ENCODE results near the gene PCNX3. TPM values are rescaled to one million over a fixed set of nuclear protein-coding genes. Genes with fewer than 3 reads are reported as not detected.

Gene PCNX3
- total RNA-seq, 2 experiments from 2014 or later: 40.9 to 42.6 TPM

DNA sequence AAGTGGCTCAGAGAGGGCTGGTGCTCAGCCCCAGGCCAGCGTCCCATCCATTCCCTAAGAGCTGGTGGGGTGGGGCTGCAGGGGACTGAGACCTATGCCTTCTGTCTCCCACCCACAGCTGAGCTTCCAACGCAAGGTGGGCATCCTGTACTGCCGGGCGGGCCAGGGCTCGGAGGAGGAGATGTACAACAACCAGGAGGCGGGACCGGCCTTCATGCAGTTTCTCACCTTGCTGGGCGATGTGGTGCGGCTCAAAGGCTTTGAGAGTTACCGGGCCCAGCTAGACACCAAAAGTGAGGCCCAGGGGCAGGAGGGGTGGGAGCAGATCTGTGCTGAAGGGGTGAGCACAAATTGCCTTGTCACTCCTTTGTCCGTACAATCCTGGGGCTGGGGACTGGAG lies 29.3 kb downstream of the PCNX3 start:
- no peak overlapping the region for H3K4me3 Mint-ChIP-seq
- no peaks in the 10 kb centered on the region for H3K27me3 Mint-ChIP-seq
- H3K9me3 Mint-ChIP-seq: no peaks in the 10 kb centered on the region
- H3K36me3 Mint-ChIP-seq: peaks cover 16% of the 10 kb centered on the region
- no peak for DNase-seq
- H3K27ac Mint-ChIP-seq: no peak overlapping the region
- H3K4me1 Mint-ChIP-seq: peaks cover 26% of the 10 kb centered on the region

DNA sequence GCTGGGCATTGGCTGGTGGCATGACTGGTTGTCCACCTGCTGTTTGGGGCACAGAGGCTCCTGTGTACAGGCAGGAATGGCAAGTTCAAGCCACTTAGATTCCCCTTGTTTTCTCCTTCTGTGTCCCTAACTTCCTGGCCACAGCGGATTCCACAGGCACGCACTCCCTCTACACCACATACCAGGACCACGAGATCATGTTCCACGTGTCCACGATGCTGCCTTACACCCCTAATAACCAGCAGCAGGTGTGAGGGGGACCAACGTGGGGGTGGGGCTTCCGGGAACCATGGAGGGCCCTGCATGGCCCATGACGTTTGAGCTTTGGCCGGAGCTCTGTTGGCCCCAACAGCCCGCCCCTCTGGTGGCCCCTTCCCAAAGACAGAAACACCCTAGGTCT lies 30.1 kb downstream of the PCNX3 start:
- H3K4me3 Mint-ChIP-seq: no peak overlapping the region
- H3K36me3 Mint-ChIP-seq: peaks cover 15% of the 10 kb centered on the region
- H3K9me3 Mint-ChIP-seq: no peaks in the 10 kb centered on the region
- no peaks in the 10 kb centered on the region for H3K27me3 Mint-ChIP-seq
- no peak for DNase-seq
- H3K27ac Mint-ChIP-seq: no peak overlapping the region
- peaks cover 22% of the 10 kb centered on the region for H3K4me1 Mint-ChIP-seq

- Mint-ChIP-seq H3K27me3 (no peaks in the 10 kb centered on the region), H3K4me3 (no peak overlapping the region), H3K4me1 (peaks cover 24% of the 10 kb centered on the region), H3K36me3 (peaks cover 12% of the 10 kb centered on the region), H3K27ac (no peak overlapping the region), H3K9me3 (no peaks in the 10 kb centered on the region)
- no peak for DNase-seq
Measured at GRCh38 chr11:65646288-65646957, 30.8 kb downstream of the PCNX3 start.

GRCh38 chr11:65646958-65647701 lies 31.6 kb downstream of the PCNX3 start:
- Mint-ChIP-seq H3K9me3 (no peaks in the 10 kb centered on the region), H3K27ac (no peak overlapping the region), H3K36me3 (peaks cover 8% of the 10 kb centered on the region), H3K4me3 (no peak overlapping the region), H3K4me1 (peaks cover 25% of the 10 kb centered on the region), H3K27me3 (no peaks in the 10 kb centered on the region)
- no peak for DNase-seq

DNA sequence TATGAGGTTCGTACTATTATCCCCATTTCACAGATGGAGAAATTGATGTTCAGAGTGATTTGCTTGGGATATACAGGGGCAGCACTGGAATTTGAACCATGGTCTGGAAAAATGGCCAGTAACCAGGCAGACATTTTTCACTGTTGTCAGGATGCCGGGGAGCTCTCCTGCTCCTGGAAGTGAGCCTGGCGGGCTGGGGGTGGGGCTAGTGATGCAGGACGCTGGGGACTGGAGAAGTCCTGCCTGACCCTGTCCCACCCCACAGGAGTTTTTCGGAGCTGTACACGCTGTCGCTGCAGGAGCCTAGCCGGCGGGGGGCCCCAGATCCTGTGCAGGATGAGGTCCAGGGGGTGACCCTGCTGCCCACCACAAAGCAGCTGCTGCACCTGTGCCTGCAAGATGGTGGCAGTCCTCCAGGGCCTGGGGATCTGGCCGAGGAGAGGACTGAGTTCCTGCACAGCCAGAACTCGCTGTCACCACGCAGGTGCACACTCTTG lies 33.5 kb downstream of the PCNX3 start:
- H3K36me3 Mint-ChIP-seq: peaks cover 10% of the 10 kb centered on the region
- no peaks in the 10 kb centered on the region for H3K27me3 Mint-ChIP-seq
- no peaks in the 10 kb centered on the region for H3K9me3 Mint-ChIP-seq
- no peak overlapping the region for H3K4me3 Mint-ChIP-seq
- no peak overlapping the region for H3K27ac Mint-ChIP-seq
- no peak for DNase-seq
- H3K4me1 Mint-ChIP-seq: peaks cover 28% of the 10 kb centered on the region

DNA sequence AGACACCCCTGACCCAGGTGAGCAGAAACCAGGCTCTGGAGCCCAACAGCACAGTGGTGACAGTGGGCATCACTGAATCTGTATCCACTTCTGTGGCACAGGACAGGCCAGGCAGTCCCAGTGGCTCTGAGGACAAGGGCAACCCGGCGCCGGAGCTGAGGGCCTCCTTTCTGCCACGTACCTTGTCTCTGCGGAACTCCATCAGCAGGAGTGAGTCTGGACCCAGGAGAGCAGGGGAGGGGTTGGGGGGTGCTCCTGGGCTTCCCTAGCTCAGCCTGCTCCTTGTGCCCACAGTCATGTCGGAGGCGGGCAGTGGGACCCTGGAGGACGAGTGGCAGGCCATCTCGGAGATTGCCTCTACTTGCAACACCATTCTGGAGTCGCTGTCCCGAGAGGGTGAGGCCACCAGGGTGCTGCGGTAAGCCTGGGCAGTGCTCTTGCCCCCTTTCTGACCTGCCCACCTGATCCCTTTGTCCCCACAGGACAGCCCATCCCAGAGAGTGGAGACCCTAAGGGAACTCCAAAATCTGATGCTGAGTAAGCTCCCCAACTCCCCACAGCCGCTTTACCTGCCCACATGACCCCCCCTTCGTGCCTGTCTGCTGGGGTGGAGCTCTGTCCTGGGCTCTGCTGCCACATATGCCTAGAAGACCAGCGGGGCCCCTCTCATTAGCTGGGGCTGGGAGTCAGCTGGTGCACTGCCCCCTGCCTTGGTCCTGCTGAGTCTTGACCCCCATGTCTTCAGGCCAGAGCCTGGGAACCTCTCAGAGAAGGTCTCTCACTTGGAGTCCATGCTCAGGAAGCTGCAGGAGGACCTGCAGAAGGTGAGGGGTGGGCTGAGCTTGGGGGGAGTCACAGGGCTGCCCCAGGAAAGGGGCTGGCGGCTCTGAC lies 34.3 kb downstream of the PCNX3 start:
- Mint-ChIP-seq H3K27ac (no peak overlapping the region), H3K4me3 (no peak overlapping the region), H3K9me3 (no peaks in the 10 kb centered on the region), H3K27me3 (no peaks in the 10 kb centered on the region), H3K36me3 (peaks cover 10% of the 10 kb centered on the region), H3K4me1 (peaks cover 27% of the 10 kb centered on the region)
- DNase-seq: no peak

- no peaks in the 10 kb centered on the region for H3K9me3 Mint-ChIP-seq
- H3K4me3 Mint-ChIP-seq: no peak overlapping the region
- no peaks in the 10 kb centered on the region for H3K27me3 Mint-ChIP-seq
- no peak overlapping the region for H3K27ac Mint-ChIP-seq
- H3K4me1 Mint-ChIP-seq: peaks cover 31% of the 10 kb centered on the region
- H3K36me3 Mint-ChIP-seq: peaks cover 13% of the 10 kb centered on the region
- no peak for DNase-seq
Measured at GRCh38 chr11:65650547-65651338, 35.2 kb downstream of the PCNX3 start.

DNA sequence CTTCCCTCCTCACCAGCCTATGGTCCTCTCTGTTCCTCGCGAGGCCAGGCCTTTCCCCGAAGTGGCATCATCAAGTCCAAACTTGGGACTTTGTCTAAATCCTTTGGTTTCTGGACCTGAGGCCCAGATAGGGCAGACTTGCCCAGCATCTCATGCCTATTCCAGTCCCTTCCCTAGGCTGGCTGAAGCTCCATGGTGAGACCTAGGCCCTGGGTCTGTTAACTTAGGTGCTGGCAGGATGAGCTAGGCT lies 35.7 kb downstream of the PCNX3 start:
- Mint-ChIP-seq H3K27ac (peak overlapping the region; percentile 18), H3K27me3 (no peaks in the 10 kb centered on the region), H3K4me3 (peak overlapping the region; percentile 66), H3K4me1 (peaks cover 31% of the 10 kb centered on the region), H3K9me3 (no peaks in the 10 kb centered on the region), H3K36me3 (peaks cover 13% of the 10 kb centered on the region)
- DNase-seq: no peak

DNA sequence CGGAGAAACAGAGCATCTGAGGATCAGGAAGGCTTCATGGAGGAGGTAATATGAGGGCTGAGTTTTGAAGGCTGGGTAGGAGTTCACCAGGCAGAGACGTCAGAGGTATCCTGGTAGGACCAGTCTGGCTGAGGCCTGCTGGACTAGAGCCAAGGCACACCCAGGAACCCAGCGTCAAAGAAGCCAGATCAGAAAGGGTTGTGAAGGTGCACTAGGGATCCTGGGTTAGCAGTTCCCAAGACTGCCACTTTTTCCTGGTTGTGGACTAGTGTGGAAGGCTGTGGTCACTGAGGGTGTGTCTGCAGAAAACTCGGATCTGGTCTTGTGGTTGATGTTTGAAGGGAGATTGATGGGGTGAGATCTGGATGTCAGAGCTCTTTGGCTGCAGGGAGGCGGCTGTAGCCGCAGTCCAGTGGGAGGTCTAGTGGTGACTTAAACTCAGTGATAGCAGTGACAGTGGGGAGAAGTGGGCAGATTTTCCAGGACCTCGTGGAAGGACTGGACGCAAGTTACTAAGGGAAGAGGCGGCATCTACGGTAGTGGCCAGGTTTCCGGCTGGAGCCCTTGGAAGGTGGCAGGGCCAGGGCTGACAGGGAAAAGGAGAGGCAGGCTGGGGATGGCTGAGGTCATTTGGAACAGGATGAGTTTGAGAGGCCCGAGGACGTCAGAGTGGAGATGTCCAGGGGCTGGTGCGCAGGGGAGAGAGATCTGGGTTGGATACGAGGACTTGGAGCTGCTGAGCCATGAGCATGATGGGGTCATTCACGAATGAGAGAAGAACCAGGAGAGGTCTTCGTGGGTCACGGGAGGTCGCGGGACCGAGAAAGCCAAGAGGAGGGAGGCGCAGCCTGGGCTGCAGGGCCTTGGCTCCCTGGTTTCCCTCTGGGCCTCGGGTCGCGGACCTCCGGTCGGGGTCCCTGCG lies 36.3 kb downstream of the PCNX3 start:
- H3K4me3 Mint-ChIP-seq: peak overlapping the region; percentile 66
- peak overlapping the region; percentile 18 for H3K27ac Mint-ChIP-seq
- H3K27me3 Mint-ChIP-seq: no peaks in the 10 kb centered on the region
- peaks cover 13% of the 10 kb centered on the region for H3K36me3 Mint-ChIP-seq
- peaks cover 31% of the 10 kb centered on the region for H3K4me1 Mint-ChIP-seq
- no peak for DNase-seq
- no peaks in the 10 kb centered on the region for H3K9me3 Mint-ChIP-seq

GRCh38 chr11:65652511-65653228 lies 37.1 kb downstream of the PCNX3 start:
- DNase-seq: peak; percentile 99
- H3K27me3 Mint-ChIP-seq: no peaks in the 10 kb centered on the region
- H3K27ac Mint-ChIP-seq: peak overlapping the region; percentile 92
- peak overlapping the region; percentile 79 for H3K4me3 Mint-ChIP-seq
- no peaks in the 10 kb centered on the region for H3K9me3 Mint-ChIP-seq
- H3K36me3 Mint-ChIP-seq: peaks cover 15% of the 10 kb centered on the region
- H3K4me1 Mint-ChIP-seq: peaks cover 31% of the 10 kb centered on the region

DNA sequence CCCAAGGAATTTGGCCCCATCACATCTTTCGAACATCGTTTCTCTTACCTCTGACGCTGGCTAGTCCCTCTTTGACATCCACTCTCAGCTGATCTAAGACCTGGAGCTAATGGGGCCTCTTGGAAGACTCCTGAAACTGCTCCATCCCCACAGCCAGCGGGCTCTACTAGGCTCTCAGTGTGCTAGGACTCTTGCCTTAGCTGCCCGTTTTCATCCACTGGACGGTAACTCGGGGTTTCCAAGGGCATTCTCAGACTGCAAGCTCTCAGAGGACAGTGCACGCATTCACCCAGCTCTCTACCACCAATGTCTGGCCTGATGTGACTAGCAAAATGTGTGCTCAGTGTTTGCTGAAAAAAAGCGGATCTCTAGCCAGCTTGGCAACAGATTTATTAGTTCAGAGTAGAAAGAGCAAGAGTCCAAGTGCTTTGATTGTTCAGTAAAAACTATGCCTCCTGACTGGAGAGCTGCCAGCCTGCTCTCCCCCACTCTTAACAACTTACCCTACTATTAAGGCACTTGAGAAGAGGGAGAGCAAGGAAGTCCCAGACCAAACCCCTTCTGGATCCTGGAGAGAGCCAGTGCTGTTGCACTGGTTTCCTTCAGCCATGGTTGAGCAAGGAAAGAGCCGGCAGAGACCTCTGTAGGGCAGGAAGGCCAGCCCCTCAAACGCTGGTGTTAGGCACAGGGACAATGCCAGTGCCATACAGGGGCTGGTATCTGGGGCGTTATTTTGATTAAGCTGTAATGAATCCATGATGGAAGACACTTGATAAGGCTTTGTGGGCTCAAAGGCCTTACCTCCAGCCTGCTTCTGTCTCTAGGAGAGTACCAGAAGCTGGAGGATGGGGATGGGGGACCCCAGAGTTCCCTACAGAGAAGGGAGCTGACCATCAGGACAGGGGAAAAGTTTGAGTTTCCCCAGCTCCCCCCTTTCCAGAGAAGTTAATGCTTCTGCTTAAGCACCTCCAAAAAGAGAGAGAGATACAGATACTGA lies 38.0 kb downstream of the PCNX3 start:
- no peak for DNase-seq
- Mint-ChIP-seq H3K36me3 (peaks cover 18% of the 10 kb centered on the region), H3K9me3 (no peaks in the 10 kb centered on the region), H3K27me3 (no peaks in the 10 kb centered on the region), H3K27ac (peak overlapping the region; percentile 92), H3K4me3 (peak overlapping the region; percentile 79), H3K4me1 (peaks cover 32% of the 10 kb centered on the region)

Data from activated naive CD8-positive, alpha-beta T cell treated with anti-CD3 and anti-CD28 coated beads for 36 hours (primary cell).